Hepatocyte (in vitro differentiated cells): ENCODE data around the gene KIRREL3. TPM values are rescaled to one million over a fixed set of nuclear protein-coding genes. Genes with fewer than 3 reads are reported as not detected.

Experiments
- DNase-seq: peaks from one replicate; pipeline ENCODE4 v3.0.0-alpha.2; 2016; ENCODE audit warnings: low spot score
- H2AFZ ChIP-seq: fragments of 200-600 bp; sonication (generic); 2 replicates; pipeline ENCODE4 v1.6.0; 2016; ENCODE audit warnings: antibody characterized with exemption, mild to moderate bottlenecking
- H3K27ac ChIP-seq: fragments of 200-600 bp; sonication (generic); 2 replicates; pipeline ENCODE4 v1.5.1; 2016; ENCODE audit warnings: mild to moderate bottlenecking
- H3K27me3 ChIP-seq: fragments of 200-600 bp; sonication (generic); 2 replicates; pipeline ENCODE4 v1.6.1; 2016
- H3K36me3 ChIP-seq: fragments of 200-600 bp; sonication (generic); replicated peaks from 2 replicates; pipeline ENCODE4 v1.5.1; 2016; ENCODE audit warnings: low read depth; ENCODE audit not compliant: insufficient read depth
- H3K4me1 ChIP-seq: fragments of 200-600 bp; sonication (generic); 2 replicates; pipeline ENCODE4 v1.5.1; 2016; ENCODE audit warnings: mild to moderate bottlenecking, moderate library complexity; ENCODE audit not compliant: insufficient read depth
- H3K4me2 ChIP-seq: fragments of 200-600 bp; sonication (generic); 2 replicates; pipeline ENCODE4 v1.6.0; 2016
- H3K4me3 ChIP-seq: fragments of 200-600 bp; sonication (generic); 2 replicates; pipeline ENCODE4 v1.5.1; 2016; ENCODE audit warnings: mild to moderate bottlenecking
- H3K79me2 ChIP-seq: fragments of 200-600 bp; sonication (generic); 2 replicates; pipeline ENCODE4 v1.6.0; 2017; ENCODE audit warnings: mild to moderate bottlenecking
- H3K9me2 ChIP-seq: fragments of 200-600 bp; sonication (generic); replicated peaks from 2 replicates; pipeline ENCODE4 v1.6.0; 2017; ENCODE audit warnings: mild to moderate bottlenecking; ENCODE audit not compliant: insufficient read depth
- H3K9me3 ChIP-seq: fragments of 200-600 bp; sonication (generic); 2 replicates; pipeline ENCODE4 v1.5.1; 2016; ENCODE audit warnings: low read depth, mild to moderate bottlenecking
- H4K20me1 ChIP-seq: fragments of 200-600 bp; sonication (generic); 2 replicates; pipeline ENCODE4 v1.6.0; 2016; ENCODE audit warnings: mild to moderate bottlenecking; ENCODE audit not compliant: insufficient read depth, poor library complexity, severe bottlenecking
- CTCF ChIP-seq: fragments of 200-600 bp; sonication (generic); IDR thresholded peaks from 2 replicates; pipeline ENCODE4 v1.5.1; 2016; ENCODE audit warnings: antibody characterized with exemption, mild to moderate bottlenecking; ENCODE audit not compliant: poor library complexity
- EZH2 ChIP-seq: fragments of 200-600 bp; sonication (generic); IDR thresholded peaks from 2 replicates; pipeline ENCODE4 v1.6.1; 2016; ENCODE audit warnings: antibody characterized with exemption, mild to moderate bottlenecking, borderline replicate concordance
- EZH2phosphoT487 ChIP-seq: fragments of 200-600 bp; sonication (generic); IDR thresholded peaks from one replicate; pipeline ENCODE4 v1.6.1; 2018; ENCODE audit warnings: antibody characterized with exemption, mild to moderate bottlenecking, low read depth, moderate library complexity; ENCODE audit not compliant: unreplicated experiment, severe bottlenecking
- WGBS: methylation state at CpG from one replicate; pipeline ENCODE4 v1.1.6; 2016; ENCODE audit warnings: low lambda C conversion rate; ENCODE audit errors: missing lambda C conversion rate; 5-methylcytosine and 5-hydroxymethylcytosine counted together
- polyA plus RNA-seq: library from polyadenylated mRNA; unstranded; fragments of >200 nt; fragmentation: Nextera tagmentation; extraction: Ambion mirVana; gene quantifications from 2 replicates; pipeline ENCODE4 v1.2.1, GENCODE V29; 2016
- total RNA-seq: library from RNA; depleted of rRNA; stranded (reverse); fragments of >200 nt; gene quantifications from 2 replicates; pipeline ENCODE4 v1.2.3, GENCODE V29; 2014

KIRREL3 gene
- total and polyA plus RNA-seq, 2 experiments from 2014 or later: 0.33 to 0.86 TPM

GRCh38 chr11:126915430-126915829 lies 85.1 kb downstream of the KIRREL3 start:
- H4K20me1 ChIP-seq: no peaks in the 10 kb centered on the region
- H2AFZ ChIP-seq: no peak overlapping the region

GRCh38 chr11:126914941-126915340 lies 85.6 kb downstream of the KIRREL3 start:
- Histone ChIP-seq H3K79me2 (no peaks in the 10 kb centered on the region), H3K4me1 (no peaks in the 10 kb centered on the region), H3K9me2 (no peaks in the 10 kb centered on the region), H4K20me1 (no peaks in the 10 kb centered on the region), H3K36me3 (no peaks in the 10 kb centered on the region), H3K27ac (no peak overlapping the region), H3K4me2 (no peak overlapping the region), H3K27me3 (no peaks in the 10 kb centered on the region), H2AFZ (no peak overlapping the region), H3K4me3 (no peak overlapping the region), H3K9me3 (no peaks in the 10 kb centered on the region)
- whole genome bisulfite sequencing: 83% methylated on average over 1 of the region's 1 CpG
- TF ChIP-seq EZH2phosphoT487 (no peak), CTCF (no peak), EZH2 (no peak)
- DNase-seq: no peak

More at GRCh38 chr11:126915430-126915829, 85.1 kb downstream of the KIRREL3 start:
- no peak overlapping the region for H3K4me2 ChIP-seq
- WGBS: 72% methylated on average over 4 of the region's 4 CpGs
- H3K36me3 ChIP-seq: no peaks in the 10 kb centered on the region
- H3K4me3 ChIP-seq: no peak overlapping the region
- H3K27me3 ChIP-seq: no peaks in the 10 kb centered on the region
- H3K27ac ChIP-seq: no peak overlapping the region
- no peaks in the 10 kb centered on the region for H3K4me1 ChIP-seq
- no peaks in the 10 kb centered on the region for H3K79me2 ChIP-seq
- no peak for DNase-seq
- H3K9me3 ChIP-seq: no peaks in the 10 kb centered on the region
- no peak for TF ChIP-seq CTCF
- no peak for TF ChIP-seq EZH2
- TF ChIP-seq EZH2phosphoT487: no peak
- no peaks in the 10 kb centered on the region for H3K9me2 ChIP-seq

- Histone ChIP-seq H3K4me2 (no peak overlapping the region), H3K9me3 (no peaks in the 10 kb centered on the region), H3K4me1 (no peaks in the 10 kb centered on the region), H2AFZ (no peak overlapping the region), H3K4me3 (no peak overlapping the region), H3K27ac (no peak overlapping the region), H3K36me3 (no peaks in the 10 kb centered on the region), H4K20me1 (no peaks in the 10 kb centered on the region), H3K9me2 (no peaks in the 10 kb centered on the region), H3K79me2 (no peaks in the 10 kb centered on the region), H3K27me3 (no peaks in the 10 kb centered on the region)
- TF ChIP-seq EZH2phosphoT487 (no peak), EZH2 (no peak), CTCF (no peak)
- 67% methylated on average over 1 of the region's 1 CpG for WGBS
- no peak for DNase-seq
These were observed 86.4 kb downstream of the KIRREL3 start for GRCh38 chr11:126914166-126914565.

- no peaks in the 10 kb centered on the region for H3K36me3 ChIP-seq
- no peak for DNase-seq
- no peaks in the 10 kb centered on the region for H3K79me2 ChIP-seq
- no peak overlapping the region for H3K4me2 ChIP-seq
- no peak overlapping the region for H3K4me3 ChIP-seq
- no peaks in the 10 kb centered on the region for H3K9me2 ChIP-seq
- H3K4me1 ChIP-seq: no peaks in the 10 kb centered on the region
- no peak overlapping the region for H3K27ac ChIP-seq
- H3K27me3 ChIP-seq: no peaks in the 10 kb centered on the region
- H4K20me1 ChIP-seq: no peaks in the 10 kb centered on the region
- no peak for TF ChIP-seq CTCF
- no peak for TF ChIP-seq EZH2
- no peak for TF ChIP-seq EZH2phosphoT487
- no peak overlapping the region for H2AFZ ChIP-seq
- H3K9me3 ChIP-seq: no peaks in the 10 kb centered on the region
- 89% methylated on average over 2 of the region's 2 CpGs for WGBS
These were observed 96.0 kb downstream of the KIRREL3 start for GRCh38 chr11:126904520-126904919.
